Panc1 (cell line): ENCODE results near the gene TRIM37. TPM values are rescaled to one million over a fixed set of nuclear protein-coding genes. Genes with fewer than 3 reads are reported as not detected.

ENCODE experiments used
- ATAC-seq: fragments of 200-7000 bp; cut with Tn5 transposase; 2 replicates; pipeline ENCODE4 v1.9.1; 2020; ENCODE audit warnings: mild to moderate bottlenecking, moderate library complexity
- BruUV-seq: library from RNA; stranded (reverse); fragments of 400-500 nt; replicated peaks from 2 replicates; lab custom pipeline; 2021; lab: Mats Ljungman, UMichigan
- CTCF ChIA-PET: fragments of 300-600 bp; sonication (Branson Sonifier 250); formaldehyde crosslinking; loops from one replicate; lab custom pipeline; 2022; ENCODE audit warnings: antibody characterized with exemption; lab: Charles Lee
- POLR2A ChIA-PET: fragments of 300-600 bp; sonication (Branson Sonifier 250); formaldehyde crosslinking; loops from one replicate; lab custom pipeline; 2022; ENCODE audit warnings: antibody characterized with exemption; lab: Charles Lee
- DNase-seq: peaks from one replicate; pipeline ENCODE4 v3.0.0-alpha.2; 2010; ENCODE audit warnings: low read depth, low spot score
- H3K27ac ChIP-seq: 2 replicates; pipeline ENCODE4 v1.5.1; 2011; ENCODE audit warnings: mild to moderate bottlenecking, low read length, inconsistent platforms
- H3K27me3 ChIP-seq: fragments of 200-500 bp; sonication (Bioruptor generic); 2 replicates; pipeline ENCODE4 v1.6.0; 2014; ENCODE audit warnings: low read length, inconsistent platforms; ENCODE audit not compliant: control insufficient read depth, insufficient read depth
- H3K36me3 ChIP-seq: fragments of 200-500 bp; sonication (Bioruptor generic); 2 replicates; pipeline ENCODE4 v1.5.1; 2014; ENCODE audit warnings: inconsistent platforms, mild to moderate bottlenecking, low read length, moderate library complexity; ENCODE audit not compliant: control insufficient read depth, insufficient read depth
- H3K4me1 ChIP-seq: 2 replicates; pipeline ENCODE4 v1.5.1; 2011; ENCODE audit warnings: inconsistent platforms, mild to moderate bottlenecking, low read length, moderate library complexity; ENCODE audit not compliant: control insufficient read depth, insufficient read depth
- H3K4me3 ChIP-seq, 2 experiments: 2 replicates each; pipeline ENCODE4 v1.5.1; 2011 to 2012; ENCODE audit warnings: low read depth in 2 of 2, low read length in 2 of 2, mild to moderate bottlenecking in 2 of 2, inconsistent platforms in 1 of 2, moderate library complexity in 1 of 2
- H3K9me3 ChIP-seq: fragments of 200-500 bp; sonication (Bioruptor generic); 2 replicates; pipeline ENCODE4 v1.5.1; 2014; ENCODE audit warnings: low read depth, mild to moderate bottlenecking, inconsistent platforms, low read length, moderate library complexity; ENCODE audit not compliant: control insufficient read depth, insufficient read depth
- CTCF ChIP-seq: fragments of 450-650 bp; IDR thresholded peaks from 2 replicates; pipeline ENCODE4 v1.5.1; 2017; ENCODE audit warnings: mild to moderate bottlenecking
- POLR2AphosphoS5 ChIP-seq: IDR thresholded peaks from 2 replicates; pipeline ENCODE4 v1.6.1; 2012; ENCODE audit warnings: mild to moderate bottlenecking, low read depth, low read length, moderate library complexity
- REST ChIP-seq, 2 experiments: IDR thresholded peaks; 2 replicates each; pipeline ENCODE4 v1.6.1; 2011 to 2012; ENCODE audit warnings: low read depth in 2 of 2, control low read depth in 1 of 2, low read length in 1 of 2, mild to moderate bottlenecking in 1 of 2, moderate library complexity in 1 of 2; ENCODE audit not compliant: insufficient read depth in 1 of 2
- SIN3A ChIP-seq: IDR thresholded peaks from 2 replicates; pipeline ENCODE4 v1.6.1; 2012; ENCODE audit warnings: low read depth, mild to moderate bottlenecking, low read length, moderate library complexity, borderline replicate concordance; ENCODE audit not compliant: insufficient read depth
- TCF7L2 ChIP-seq: IDR thresholded peaks from 2 replicates; pipeline ENCODE4 v1.6.1; 2011; ENCODE audit warnings: mild to moderate bottlenecking, low read depth, low read length, inconsistent platforms
- in situ Hi-C: cut with HindIII; loops from 2 replicates; pipeline ENCODE4 v1.10.0; 2016; ENCODE audit warnings: low sequenced_read_pairs, low pct_unique_long_range_greater_than_20kb
- intact Hi-C: fragments of 100-400 bp; cut with micrococcal nuclease; formaldehyde crosslinking; loops from one replicate; pipeline ENCODE4 v1.10.0; 2022; ENCODE audit not compliant: unreplicated experiment
- total RNA-seq: library from RNA; stranded (reverse); gene quantifications from one replicate; pipeline ENCODE4 v1.2.1, GENCODE V29; 2021; ENCODE audit not compliant: unreplicated experiment

Gene TRIM37
- total RNA-seq, 1 experiment from 2014 or later, result 43.3 TPM

GRCh38 chr17:59145571-59146096, 39.0 kb upstream of the TRIM37 start:
- H3K9me3 ChIP-seq, result no peaks in the 10 kb centered on the region
- H3K4me1 ChIP-seq, result 0 out of 2 replicates have a peak, but pooled peaks cover 4% of the 10 kb centered on the region
- no peaks in the 10 kb centered on the region for H3K36me3 ChIP-seq
- DNase-seq, result no peak
- intact Hi-C loops (no loop called here), in situ Hi-C loops (no loop called here)
- ChIA-PET POLR2A (no interaction called here), CTCF (no interaction called here)
- ATAC-seq, result no peak
- H3K27ac ChIP-seq, result no peak overlapping the region
- TF ChIP-seq POLR2AphosphoS5, result no peak
- no peak for TF ChIP-seq TCF7L2
- TF ChIP-seq SIN3A, result no peak
- no peak for TF ChIP-seq CTCF
- no peak for TF ChIP-seq REST (IDR thresholded peaks at IDR 0.05; ENCODE audit: insufficient read depth in 1 of 2, low read depth in 2 of 2, low read length in 1 of 2)
- H3K4me3 ChIP-seq, result no peak overlapping the region
- H3K27me3 ChIP-seq, result no peaks in the 10 kb centered on the region
- no TSS peak for BruUV-seq

- Histone ChIP-seq H3K27ac (no peak overlapping the region), H3K4me3 (no peak overlapping the region), H3K9me3 (no peaks in the 10 kb centered on the region), H3K36me3 (no peaks in the 10 kb centered on the region), H3K27me3 (no peaks in the 10 kb centered on the region), H3K4me1 (no peaks in the 10 kb centered on the region)
- ChIA-PET CTCF (no interaction called here), POLR2A (no interaction called here)
- intact Hi-C loops (no loop called here), in situ Hi-C loops (no loop called here)
- BruUV-seq, result TSS peak; percentile 72
- no peak for TF ChIP-seq REST (IDR thresholded peaks at IDR 0.05; ENCODE audit: insufficient read depth in 1 of 2, low read depth in 2 of 2, low read length in 1 of 2)
- DNase-seq (no peak), ATAC-seq (no peak)
Observed at GRCh38 chr17:59141860-59142259, 35.2 kb upstream of the TRIM37 start.
